HepG2 (cell line): ENCODE results near the gene CAVIN3. TPM values are rescaled to one million over a fixed set of nuclear protein-coding genes. Genes with fewer than 3 reads are reported as not detected.

Source experiments
- ATAC-seq: fragments of 200-7000 bp; cut with Tn5 transposase; 3 replicates; pipeline ENCODE4 v1.9.1; 2020; ENCODE audit warnings: mild to moderate bottlenecking, moderate library complexity
- BruUV-seq: library from RNA; stranded (reverse); fragments of 400-500 nt; replicated peaks from 2 replicates; lab custom pipeline; 2021; lab: Mats Ljungman, UMichigan
- CTCF ChIA-PET: fragments of 300-600 bp; formaldehyde crosslinking; extraction: SDS; loops from one replicate; lab custom pipeline; 2021; ENCODE audit warnings: low total read pairs, inconsistent platforms, low intra/inter-chr PET ratio; lab: Yijun Ruan, JAX
- POLR2A ChIA-PET: fragments of 350-600 bp; sonication (Branson Sonifier 250); formaldehyde crosslinking; loops from one replicate; lab custom pipeline; 2020; ENCODE audit warnings: antibody characterized with exemption, inconsistent platforms; lab: Yijun Ruan, JAX
- DNase-seq: peaks from one replicate; pipeline ENCODE4 v3.0.0-alpha.2; 2015; ENCODE audit warnings: low spot score
- FAIRE-seq: peaks from 3 replicates; lab custom pipeline; 2011; peaks lifted over from hg19 to GRCh38; lab: Jason Lieb, UNC
- H2AFZ ChIP-seq: one replicate; pipeline ENCODE4 v1.6.1; 2011; ENCODE audit warnings: low read length, inconsistent platforms
- H3K27ac ChIP-seq: fragments of 300-600 bp; 3 replicates; pipeline ENCODE4 v1.8.0; 2011; ENCODE audit warnings: mixed run types, mild to moderate bottlenecking, mixed read lengths, low read length, inconsistent platforms; ENCODE audit not compliant: insufficient read depth; ENCODE audit errors: extremely low read length
- H3K27me3 ChIP-seq, 2 experiments: fragments of 200-600 bp in 1 of 2; 2 replicates in 1 of 2; 3 replicates in 1 of 2; pipeline versions ENCODE4 v1.6.0 to v1.8.0; 2011; ENCODE audit warnings: low read length in 2 of 2, mild to moderate bottlenecking in 2 of 2, moderate library complexity in 2 of 2, inconsistent platforms in 1 of 2; ENCODE audit not compliant: insufficient read depth in 2 of 2, control insufficient read depth in 1 of 2
- H3K36me3 ChIP-seq, 2 experiments: fragments of 200-600 bp in 1 of 2; replicated peaks in 1 of 2; 2 replicates in 1 of 2; 3 replicates in 1 of 2; pipeline versions ENCODE4 v1.5.1 to v1.8.0; 2011; ENCODE audit warnings: low read length in 2 of 2, inconsistent platforms in 1 of 2; ENCODE audit not compliant: insufficient read depth in 2 of 2, control insufficient read depth in 1 of 2
- H3K4me1 ChIP-seq: 2 replicates; pipeline ENCODE4 v1.5.1; 2012; ENCODE audit warnings: low read length, inconsistent platforms; ENCODE audit not compliant: insufficient read depth
- H3K4me2 ChIP-seq: 2 replicates; pipeline ENCODE4 v1.6.0; 2011; ENCODE audit warnings: low read depth, low read length, inconsistent platforms
- H3K4me3 ChIP-seq, 3 experiments: fragments of 200-600 bp in 1 of 3; sonication (generic), shearing (Covaris generic) in 1 of 3; replicated peaks in 1 of 3; 2 replicates each; pipeline ENCODE4 v1.5.1; 2011 to 2016; ENCODE audit warnings: low read length in 3 of 3, inconsistent platforms in 2 of 3, low read depth in 2 of 3, mild to moderate bottlenecking in 2 of 3, control low read depth in 1 of 3, mixed read lengths in 1 of 3; ENCODE audit not compliant: insufficient read depth in 1 of 3
- H3K79me2 ChIP-seq: one replicate; pipeline ENCODE4 v1.6.1; 2011; ENCODE audit warnings: low read length, inconsistent platforms; ENCODE audit not compliant: insufficient read depth
- H3K9ac ChIP-seq: 2 replicates; pipeline ENCODE4 v1.6.0; 2011; ENCODE audit warnings: mild to moderate bottlenecking, low read depth, low read length, inconsistent platforms; ENCODE audit not compliant: insufficient read depth
- H3K9me3 ChIP-seq: 2 replicates; pipeline ENCODE4 v1.5.1; 2012; ENCODE audit warnings: mild to moderate bottlenecking, low read length
- H4K20me1 ChIP-seq: 2 replicates; pipeline ENCODE4 v1.6.0; 2011; ENCODE audit warnings: inconsistent platforms, mild to moderate bottlenecking, low read length, moderate library complexity; ENCODE audit not compliant: insufficient read depth
- ARHGAP35 ChIP-seq: sonication (generic); formaldehyde crosslinking; IDR thresholded peaks from 2 replicates; pipeline ENCODE4 v1.9.0; 2022; ENCODE audit warnings: mild to moderate bottlenecking, inconsistent platforms, moderate library complexity, missing genetic modification reagents, borderline replicate concordance
- CAMTA2 ChIP-seq: sonication (generic); formaldehyde crosslinking; IDR thresholded peaks from 2 replicates; pipeline ENCODE4 v1.4.0; 2020; ENCODE audit warnings: mild to moderate bottlenecking, missing genetic modification reagents, borderline replicate concordance
- CCDC6 ChIP-seq: sonication (generic); formaldehyde crosslinking; IDR thresholded peaks from 2 replicates; pipeline ENCODE4 v1.8.1; 2022; ENCODE audit warnings: mild to moderate bottlenecking, missing genetic modification reagents, moderate library complexity
- ELK4 ChIP-seq: sonication (generic); formaldehyde crosslinking; IDR thresholded peaks from 2 replicates; pipeline ENCODE4 v1.9.0; 2021; ENCODE audit warnings: missing genetic modification reagents, borderline replicate concordance
- GPBP1L1 ChIP-seq: sonication (generic); formaldehyde crosslinking; IDR thresholded peaks from 2 replicates; pipeline ENCODE4 v1.5.0; 2020; ENCODE audit warnings: mild to moderate bottlenecking, missing genetic modification reagents
- MIER3 ChIP-seq: IDR thresholded peaks from 2 replicates; pipeline ENCODE4 v1.6.1; 2016; ENCODE audit warnings: missing compliant biosample characterization, borderline replicate concordance
- MXD3 ChIP-seq: IDR thresholded peaks from 2 replicates; pipeline ENCODE4 v1.6.1; 2016; ENCODE audit warnings: mild to moderate bottlenecking, missing biosample characterization, missing genetic modification reagents
- MXD4 ChIP-seq: IDR thresholded peaks from 2 replicates; pipeline ENCODE4 v1.6.1; 2016; ENCODE audit warnings: mild to moderate bottlenecking, missing biosample characterization, missing genetic modification reagents
- PAXIP1 ChIP-seq: sonication (generic); formaldehyde crosslinking; conservative IDR thresholded peaks from 2 replicates; pipeline ENCODE4 v1.4.0; 2020; ENCODE audit warnings: mild to moderate bottlenecking, missing genetic modification reagents, moderate library complexity
- TBL1XR1 ChIP-seq: fragments of 150-350 bp; IDR thresholded peaks from 2 replicates; pipeline ENCODE4 v1.6.1; 2014; ENCODE audit warnings: borderline replicate concordance, low read length; ENCODE audit not compliant: partially characterized antibody
- ZNF180 ChIP-seq: sonication (generic); formaldehyde crosslinking; IDR thresholded peaks from 2 replicates; pipeline ENCODE4 v1.4.0; 2020; ENCODE audit warnings: low read depth, missing genetic modification reagents, borderline replicate concordance
- ZNF326 ChIP-seq: sonication (generic); formaldehyde crosslinking; IDR thresholded peaks from 2 replicates; pipeline ENCODE4 v1.4.0; 2020; ENCODE audit warnings: missing genetic modification reagents, borderline replicate concordance
- ZNF350 ChIP-seq: sonication (generic); formaldehyde crosslinking; IDR thresholded peaks from 2 replicates; pipeline ENCODE4 v1.4.0; 2020; ENCODE audit warnings: mild to moderate bottlenecking, low read depth, missing genetic modification reagents, borderline replicate concordance
- ZNF510 ChIP-seq: sonication (generic); formaldehyde crosslinking; IDR thresholded peaks from 2 replicates; pipeline ENCODE4 v1.4.0; 2020; ENCODE audit warnings: low read depth, mild to moderate bottlenecking, missing genetic modification reagents
- ZSCAN5A ChIP-seq: sonication (generic); formaldehyde crosslinking; IDR thresholded peaks from 2 replicates; pipeline ENCODE4 v1.8.0; 2022; ENCODE audit warnings: mild to moderate bottlenecking, missing genetic modification reagents, borderline replicate concordance
- WGBS: methylation state at CpG from one replicate; pipeline ENCODE4 v1.1.6; 2017; ENCODE audit warnings: low lambda C conversion rate; 5-methylcytosine and 5-hydroxymethylcytosine counted together
- in situ Hi-C: cut with HindIII; loops from 2 replicates; pipeline ENCODE4 v1.10.0; 2017; ENCODE audit warnings: low pct_unique_long_range_greater_than_20kb; ENCODE audit not compliant: extremely low pct_ligation_motif_present
- intact Hi-C: fragments of 100-400 bp; cut with micrococcal nuclease; formaldehyde crosslinking; loops from one replicate; pipeline ENCODE4 v1.10.0; 2022; ENCODE audit not compliant: unreplicated experiment
- polyA plus RNA-seq, 8 experiments: library from polyadenylated mRNA; depleted of rRNA in 3 of 8; stranded (reverse) in 7 of 8; unstranded in 1 of 8; fragments of >200 nt; fragmentation: Illumina TruSeq in 4 of 8; extraction: Trizol in 4 of 8; gene quantifications; 2 replicates each; pipeline versions ENCODE4 v1.2.1 to v1.2.3, GENCODE V29; 2011 to 2016; ENCODE audit warnings: low read depth in 4 of 8, missing spikeins in 1 of 8, mixed read lengths in 1 of 8; ENCODE audit not compliant: insufficient read depth in 1 of 8
- total RNA-seq, 5 experiments: library from RNA; depleted of rRNA; stranded (reverse); fragments of >200 nt; fragmentation: Illumina TruSeq; extraction: Trizol; gene quantifications; 2 replicates each; pipeline ENCODE4 v1.2.3, GENCODE V29; 2016; ENCODE audit warnings: low read depth in 1 of 5

The CAVIN3 gene
- total and polyA plus RNA-seq, 2 of the 13 experiments (the other 11 are each of a cell fraction or from before 2014, with no cell fraction given), result not detected

GRCh38 chr11:6360183-6360582, 39.9 kb upstream of the CAVIN3 start:
- 28% methylated on average over 3 of the region's 3 CpGs for WGBS
- no TSS peak for BruUV-seq
- H3K4me1 ChIP-seq, result peaks cover 6% of the 10 kb centered on the region
- no peaks in the 10 kb centered on the region for H3K36me3 ChIP-seq
- H3K27me3 ChIP-seq, result 0 out of 5 replicates have a peak, but pooled peaks cover 0 to 3% of the 10 kb centered on the region in 2 experiments
- H4K20me1 ChIP-seq, result no peaks in the 10 kb centered on the region
- intact Hi-C loops, result no loop called here
- CTCF ChIA-PET, result no interaction called here
- POLR2A ChIA-PET, result no interaction called here
- no peak overlapping the region for H3K9ac ChIP-seq
- FAIRE-seq (no peak), DNase-seq (no peak), ATAC-seq (no peak)
- H3K79me2 ChIP-seq, result no peaks in the 10 kb centered on the region
- no peak overlapping the region for H2AFZ ChIP-seq
- H3K27ac ChIP-seq, result no peak overlapping the region
- H3K4me2 ChIP-seq, result no peak overlapping the region
- in situ Hi-C loops, result no loop called here
- no peaks in the 10 kb centered on the region for H3K9me3 ChIP-seq
- H3K4me3 ChIP-seq, result no peak overlapping the region
- TF ChIP-seq ZNF180 (no peak), CAMTA2 (CRISPR knock-in tag) (no peak), ZNF510 (no peak), ELK4 (CRISPR knock-in tag) (no peak), ARHGAP35 (CRISPR knock-in tag) (no peak), CCDC6 (CRISPR knock-in tag) (no peak), ZNF350 (CRISPR knock-in tag) (no peak), MXD3 (no peak), TBL1XR1 (no peak), ZNF326 (CRISPR knock-in tag) (no peak), ZSCAN5A (CRISPR knock-in tag) (no peak), MXD4 (CRISPR knock-in tag) (no peak), MIER3 (CRISPR knock-in tag) (no peak), GPBP1L1 (CRISPR knock-in tag) (no peak), PAXIP1 (CRISPR knock-in tag) (no peak)
